ENCODE measurements around the gene PTGFRN.

PTGFRN gene

GRCh38 chr1:116891396-116892079 lies 18.2 kb upstream of the PTGFRN start:
- no peak for DNase-seq

- DNase-seq, result no peak
These were observed 14.6 kb upstream of the PTGFRN start for GRCh38 chr1:116895073-116895472.

- no peak for DNase-seq
These were observed 10.2 kb upstream of the PTGFRN start for GRCh38 chr1:116899529-116899928.

GRCh38 chr1:116900471-116901365 lies 9.0 kb upstream of the PTGFRN start:
- DNase-seq, result no peak

GRCh38 chr1:116902027-116902426 lies 7.7 kb upstream of the PTGFRN start:
- no peak for DNase-seq

GRCh38 chr1:116902723-116903383 lies 6.9 kb upstream of the PTGFRN start:
- DNase-seq, result no peak

GRCh38 chr1:116904791-116905320 lies 4.9 kb upstream of the PTGFRN start:
- no peak for DNase-seq

- DNase-seq, result no peak
These were observed 2.9 kb upstream of the PTGFRN start for GRCh38 chr1:116906812-116907211.

GRCh38 chr1:116907351-116907750 lies 2.4 kb upstream of the PTGFRN start:
- DNase-seq, result no peak

GRCh38 chr1:116908266-116908665 lies 1.4 kb upstream of the PTGFRN start:
- DNase-seq, result no peak

- no peak for DNase-seq
These were observed 750 bp upstream of the PTGFRN start for GRCh38 chr1:116908820-116909511.

GRCh38 chr1:116910379-116911187 lies 867 bp downstream of the PTGFRN start:
- no peak for DNase-seq

- DNase-seq, result no peak
These were observed 1.5 kb downstream of the PTGFRN start for GRCh38 chr1:116911188-116911553.

- no peak for DNase-seq
These were observed 2.2 kb downstream of the PTGFRN start for GRCh38 chr1:116911779-116912469.

GRCh38 chr1:116912846-116913245 lies 3.1 kb downstream of the PTGFRN start:
- no peak for DNase-seq

- DNase-seq, result no peak
These were observed 4.2 kb downstream of the PTGFRN start for GRCh38 chr1:116913941-116914340.

GRCh38 chr1:116914667-116915066 lies 5.0 kb downstream of the PTGFRN start:
- DNase-seq, result no peak

- DNase-seq, result no peak
These were observed 5.5 kb downstream of the PTGFRN start for GRCh38 chr1:116915086-116915661.

- DNase-seq, result no peak
These were observed 6.3 kb downstream of the PTGFRN start for GRCh38 chr1:116916002-116916401.

GRCh38 chr1:116916533-116917445 lies 7.1 kb downstream of the PTGFRN start:
- no peak for DNase-seq

Data from hematopoietic multipotent progenitor cell treated with erythropoietin and hydrocortisone succinate and interleukin-3 and kit ligand, for 8 days (in vitro differentiated cells).